Measurements from ENCODE around the gene PHLDA1.

DNA sequence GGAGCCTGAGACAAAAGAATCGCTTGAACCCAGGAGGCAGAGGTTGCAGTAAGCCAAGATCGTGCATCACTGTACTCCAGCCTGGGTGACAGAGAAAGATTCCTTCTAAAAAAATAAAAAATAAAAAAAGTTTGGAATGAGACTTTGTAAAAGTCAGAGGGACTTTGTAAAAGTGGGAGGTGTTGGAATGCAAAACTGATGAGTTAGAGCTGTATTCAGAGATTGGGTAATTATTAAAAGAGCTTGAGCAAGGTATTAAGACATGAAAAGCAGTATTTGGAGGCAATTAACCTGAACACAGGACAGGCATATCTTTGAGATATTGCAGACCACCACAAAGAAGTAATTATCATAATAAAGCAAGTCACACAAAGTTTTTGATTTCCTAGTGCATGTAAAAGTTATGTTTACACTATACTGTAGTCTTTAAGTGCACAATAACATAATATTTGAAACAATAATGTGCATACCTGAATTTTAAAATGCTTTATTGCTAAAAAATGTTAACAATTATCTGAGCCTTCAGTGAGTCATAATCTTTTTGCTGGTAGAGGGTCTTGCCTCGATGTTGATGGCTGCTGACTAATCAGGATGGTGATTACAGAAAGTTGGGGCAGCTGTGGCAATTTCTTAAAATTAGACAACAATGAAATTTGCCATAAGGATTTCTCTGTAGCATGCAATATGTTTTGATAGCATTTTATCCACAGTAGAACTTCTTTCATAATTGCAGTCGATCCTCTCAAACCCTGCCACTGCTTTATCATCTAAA is 33.1 kb downstream of the PHLDA1 start:
- TF ChIP-seq, protein P1, sequence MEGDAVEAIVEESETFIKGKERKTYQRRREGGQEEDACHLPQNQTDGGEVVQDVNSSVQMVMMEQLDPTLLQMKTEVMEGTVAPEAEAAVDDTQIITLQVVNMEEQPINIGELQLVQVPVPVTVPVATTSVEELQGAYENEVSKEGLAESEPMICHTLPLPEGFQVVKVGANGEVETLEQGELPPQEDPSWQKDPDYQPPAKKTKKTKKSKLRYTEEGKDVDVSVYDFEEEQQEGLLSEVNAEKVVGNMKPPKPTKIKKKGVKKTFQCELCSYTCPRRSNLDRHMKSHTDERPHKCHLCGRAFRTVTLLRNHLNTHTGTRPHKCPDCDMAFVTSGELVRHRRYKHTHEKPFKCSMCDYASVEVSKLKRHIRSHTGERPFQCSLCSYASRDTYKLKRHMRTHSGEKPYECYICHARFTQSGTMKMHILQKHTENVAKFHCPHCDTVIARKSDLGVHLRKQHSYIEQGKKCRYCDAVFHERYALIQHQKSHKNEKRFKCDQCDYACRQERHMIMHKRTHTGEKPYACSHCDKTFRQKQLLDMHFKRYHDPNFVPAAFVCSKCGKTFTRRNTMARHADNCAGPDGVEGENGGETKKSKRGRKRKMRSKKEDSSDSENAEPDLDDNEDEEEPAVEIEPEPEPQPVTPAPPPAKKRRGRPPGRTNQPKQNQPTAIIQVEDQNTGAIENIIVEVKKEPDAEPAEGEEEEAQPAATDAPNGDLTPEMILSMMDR (conservative IDR thresholded peaks at IDR 0.05; ENCODE audit: low read depth, low read length), result no peak
- no peak for TF ChIP-seq SMC3 (IDR thresholded peaks at IDR 0.05; ENCODE audit: low read depth, low read length)
- TF ChIP-seq, protein P2, sequence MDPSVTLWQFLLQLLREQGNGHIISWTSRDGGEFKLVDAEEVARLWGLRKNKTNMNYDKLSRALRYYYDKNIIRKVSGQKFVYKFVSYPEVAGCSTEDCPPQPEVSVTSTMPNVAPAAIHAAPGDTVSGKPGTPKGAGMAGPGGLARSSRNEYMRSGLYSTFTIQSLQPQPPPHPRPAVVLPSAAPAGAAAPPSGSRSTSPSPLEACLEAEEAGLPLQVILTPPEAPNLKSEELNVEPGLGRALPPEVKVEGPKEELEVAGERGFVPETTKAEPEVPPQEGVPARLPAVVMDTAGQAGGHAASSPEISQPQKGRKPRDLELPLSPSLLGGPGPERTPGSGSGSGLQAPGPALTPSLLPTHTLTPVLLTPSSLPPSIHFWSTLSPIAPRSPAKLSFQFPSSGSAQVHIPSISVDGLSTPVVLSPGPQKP (IDR thresholded peaks at IDR 0.05; ENCODE audit: borderline replicate concordance, low read depth, low read length), result no peak
- no peak for TF ChIP-seq RAD21 (IDR thresholded peaks at IDR 0.05; ENCODE audit: low read length)
- TF ChIP-seq POLR2A (IDR thresholded peaks at IDR 0.05; ENCODE audit: low read depth, low read length), result no peak
- peak; percentile 69 for TF ChIP-seq CEBPB (IDR thresholded peaks at IDR 0.05; ENCODE audit: low read depth, low read length)
- TF ChIP-seq NFE2L2 (IDR thresholded peaks at IDR 0.05; ENCODE audit: low read depth, low read length), result no peak
- no peak for TF ChIP-seq BHLHE40 (IDR thresholded peaks at IDR 0.05; ENCODE audit: low read depth, low read length)
- no peak for TF ChIP-seq MAZ (IDR thresholded peaks at IDR 0.05; ENCODE audit: borderline replicate concordance, low read depth, low read length)
- no peak for TF ChIP-seq MAFK (IDR thresholded peaks at IDR 0.05; ENCODE audit: low read depth, low read length)
- TF ChIP-seq, protein P3, sequence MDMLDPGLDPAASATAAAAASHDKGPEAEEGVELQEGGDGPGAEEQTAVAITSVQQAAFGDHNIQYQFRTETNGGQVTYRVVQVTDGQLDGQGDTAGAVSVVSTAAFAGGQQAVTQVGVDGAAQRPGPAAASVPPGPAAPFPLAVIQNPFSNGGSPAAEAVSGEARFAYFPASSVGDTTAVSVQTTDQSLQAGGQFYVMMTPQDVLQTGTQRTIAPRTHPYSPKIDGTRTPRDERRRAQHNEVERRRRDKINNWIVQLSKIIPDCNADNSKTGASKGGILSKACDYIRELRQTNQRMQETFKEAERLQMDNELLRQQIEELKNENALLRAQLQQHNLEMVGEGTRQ (IDR thresholded peaks at IDR 0.05; ENCODE audit: low read depth, low read length), result no peak
